H1 (cell line): ENCODE results near the gene CSRP3. TPM values are rescaled to one million over a fixed set of nuclear protein-coding genes. Genes with fewer than 3 reads are reported as not detected.

Experiments used
- CTCF ChIA-PET: fragments of 300-600 bp; sonication (Branson Sonifier 250); formaldehyde crosslinking; loops from one replicate; lab custom pipeline; 2021; ENCODE audit not compliant: partially characterized antibody; lab: Charles Lee
- POLR2A ChIA-PET: fragments of 300-600 bp; sonication (Branson Sonifier 250); formaldehyde crosslinking; loops from one replicate; lab custom pipeline; 2021; ENCODE audit warnings: inconsistent platforms; ENCODE audit not compliant: partially characterized antibody; lab: Charles Lee
- DNase-seq, 2 experiments: peaks; one replicate each; pipeline versions ENCODE4 v3.0.0 to v3.0.0-alpha.2; 2010 to 2022; ENCODE audit warnings: low spot score in 2 of 2, low read depth in 1 of 2, mixed read lengths in 1 of 2
- FAIRE-seq: peaks from 2 replicates; lab custom pipeline; 2011; peaks lifted over from hg19 to GRCh38; lab: Jason Lieb, UNC
- H2AFZ ChIP-seq: 2 replicates; pipeline ENCODE4 v1.8.1; 2012; ENCODE audit warnings: low read length, inconsistent platforms
- H2AK5ac ChIP-seq: 2 replicates; pipeline ENCODE4 v1.6.1; 2013; ENCODE audit warnings: low read depth, low read length
- H2BK120ac ChIP-seq: replicated peaks from 2 replicates; pipeline ENCODE3; 2013; ENCODE audit warnings: low read depth, low read length, inconsistent platforms
- H2BK12ac ChIP-seq: 2 replicates; pipeline ENCODE4 v1.6.1; 2013; ENCODE audit warnings: low read depth, low read length
- H2BK15ac ChIP-seq: 2 replicates; pipeline ENCODE4 v1.6.1; 2013; ENCODE audit warnings: low read length
- H2BK20ac ChIP-seq: 2 replicates; pipeline ENCODE4 v1.6.1; 2013; ENCODE audit warnings: low read length
- H2BK5ac ChIP-seq: 2 replicates; pipeline ENCODE4 v1.6.1; 2013; ENCODE audit warnings: low read depth, low read length
- H3K14ac ChIP-seq: 2 replicates; pipeline ENCODE4 v1.6.1; 2013; ENCODE audit warnings: inconsistent platforms; ENCODE audit not compliant: insufficient read length
- H3K18ac ChIP-seq: 2 replicates; pipeline ENCODE4 v1.6.1; 2013; ENCODE audit warnings: low read length; ENCODE audit errors: extremely low read depth
- H3K23ac ChIP-seq: 2 replicates; pipeline ENCODE4 v1.6.1; 2013; ENCODE audit warnings: inconsistent platforms; ENCODE audit not compliant: insufficient read length
- H3K23me2 ChIP-seq: 2 replicates; pipeline ENCODE4 v1.6.1; 2013; ENCODE audit warnings: low read depth, low read length
- H3K27ac ChIP-seq: 2 replicates; pipeline ENCODE4 v1.6.1; 2011; ENCODE audit warnings: low read depth, low read length, inconsistent platforms
- H3K27me3 ChIP-seq, 4 experiments: replicated peaks in 1 of 4; 1 replicate in 1 of 4; 2 replicates in 3 of 4; pipeline versions ENCODE4 v1.6.1 to v1.8.1; 2011 to 2013; ENCODE audit warnings: low read length in 3 of 4, mild to moderate bottlenecking in 3 of 4, inconsistent platforms in 2 of 4, mixed read lengths in 2 of 4, moderate library complexity in 1 of 4; ENCODE audit not compliant: control insufficient read depth in 3 of 4, insufficient read depth in 3 of 4; ENCODE audit errors: extremely low read depth in 1 of 4
- H3K36me3 ChIP-seq, 4 experiments: 2 replicates each; pipeline versions ENCODE4 v1.6.1 to v1.8.1; 2011 to 2013; ENCODE audit warnings: mild to moderate bottlenecking in 4 of 4, low read length in 3 of 4, moderate library complexity in 2 of 4, control low read depth in 1 of 4, inconsistent platforms in 1 of 4; ENCODE audit not compliant: insufficient read depth in 4 of 4, control insufficient read depth in 2 of 4
- H3K4ac ChIP-seq: replicated peaks from 2 replicates; pipeline ENCODE3; 2013; ENCODE audit warnings: low read length, low read depth, mixed read lengths, inconsistent platforms; ENCODE audit not compliant: insufficient read length
- H3K4me1 ChIP-seq, 4 experiments: replicated peaks in 1 of 4; 1 replicate in 1 of 4; 2 replicates in 3 of 4; pipeline versions ENCODE4 v1.6.1 to v1.8.1; 2011 to 2013; ENCODE audit warnings: low read length in 3 of 4, inconsistent platforms in 2 of 4, mixed read lengths in 1 of 4; ENCODE audit not compliant: insufficient read depth in 4 of 4, control insufficient read depth in 3 of 4
- H3K4me2 ChIP-seq, 2 experiments: 2 replicates each; pipeline versions ENCODE4 v1.6.1 to v1.8.1; 2011 to 2013; ENCODE audit warnings: low read depth in 2 of 2, low read length in 2 of 2, control low read depth in 1 of 2, inconsistent platforms in 1 of 2, mild to moderate bottlenecking in 1 of 2; ENCODE audit not compliant: insufficient read depth in 1 of 2
- H3K4me3 ChIP-seq, 4 experiments: fragments of 200-600, 300-600 bp in 1 of 4; sonication (generic), shearing (Covaris generic), sonication (Bioruptor Twin) in 1 of 4; 2 replicates each; pipeline versions ENCODE4 v1.5.1 to v1.8.1; 2011 to 2016; ENCODE audit warnings: low read length in 4 of 4, low read depth in 3 of 4, control low read depth in 2 of 4, inconsistent platforms in 2 of 4, mild to moderate bottlenecking in 2 of 4, mixed read lengths in 1 of 4, moderate library complexity in 1 of 4; ENCODE audit not compliant: insufficient read depth in 2 of 4; ENCODE audit errors: extremely low read depth in 1 of 4
- H3K56ac ChIP-seq: replicated peaks from 2 replicates; pipeline ENCODE3; 2013; ENCODE audit warnings: low read depth, mild to moderate bottlenecking, mixed read lengths, low read length, inconsistent platforms; ENCODE audit not compliant: insufficient read length
- H3K79me1 ChIP-seq: 2 replicates; pipeline ENCODE4 v1.6.1; 2013; ENCODE audit warnings: low read depth, low read length, control low read depth
- H3K79me2 ChIP-seq, 2 experiments: 2 replicates each; pipeline versions ENCODE4 v1.6.1 to v1.8.1; 2012 to 2013; ENCODE audit warnings: low read length in 2 of 2, mild to moderate bottlenecking in 2 of 2, inconsistent platforms in 1 of 2; ENCODE audit not compliant: insufficient read depth in 2 of 2, control insufficient read depth in 1 of 2
- H3K9ac ChIP-seq, 4 experiments: replicated peaks in 1 of 4; 1 replicate in 1 of 4; 2 replicates in 3 of 4; pipeline versions ENCODE4 v1.6.1 to v1.8.1; 2011 to 2013; ENCODE audit warnings: low read depth in 3 of 4, low read length in 3 of 4, control low read depth in 2 of 4, mild to moderate bottlenecking in 2 of 4, moderate library complexity in 2 of 4, inconsistent platforms in 1 of 4; ENCODE audit errors: extremely low read depth in 1 of 4
- H3K9me3 ChIP-seq, 2 experiments: 2 replicates each; pipeline versions ENCODE4 v1.6.1 to v1.8.1; 2012 to 2013; ENCODE audit warnings: mild to moderate bottlenecking in 2 of 2, moderate library complexity in 2 of 2, control low read depth in 1 of 2, inconsistent platforms in 1 of 2, low read depth in 1 of 2, low read length in 1 of 2, mixed read lengths in 1 of 2; ENCODE audit not compliant: insufficient read depth in 2 of 2
- H4K20me1 ChIP-seq, 2 experiments: replicated peaks in 1 of 2; 2 replicates each; pipeline versions ENCODE3 to v1.8.1; 2011 to 2013; ENCODE audit warnings: inconsistent platforms in 2 of 2, low read length in 2 of 2, mild to moderate bottlenecking in 1 of 2; ENCODE audit not compliant: insufficient read depth in 2 of 2, control insufficient read depth in 1 of 2
- H4K5ac ChIP-seq: 2 replicates; pipeline ENCODE4 v1.6.1; 2013; ENCODE audit warnings: low read length, low read depth, mixed read lengths, inconsistent platforms; ENCODE audit not compliant: insufficient read length
- H4K8ac ChIP-seq: 2 replicates; pipeline ENCODE4 v1.8.0; 2013; ENCODE audit warnings: mild to moderate bottlenecking, moderate library complexity, low read length, inconsistent platforms; ENCODE audit not compliant: insufficient read depth; ENCODE audit errors: extremely low read depth
- H4K91ac ChIP-seq: replicated peaks from 2 replicates; pipeline ENCODE3; 2013; ENCODE audit warnings: low read length, mixed read lengths, inconsistent platforms; ENCODE audit not compliant: insufficient read length
- CEBPB ChIP-seq: IDR thresholded peaks from 2 replicates; pipeline ENCODE4 v1.6.1; 2012; ENCODE audit warnings: low read depth, low read length
- SAP30 ChIP-seq: fragments of 300-600 bp; sonication (generic); IDR thresholded peaks from 2 replicates; pipeline ENCODE4 v1.7.1; 2012; ENCODE audit warnings: low read length, moderate library complexity, mild to moderate bottlenecking, inconsistent platforms; ENCODE audit not compliant: insufficient read depth, insufficient replicate concordance
- WGBS, 2 experiments: shearing (Covaris generic) in 1 of 2; methylation state at CpG; one replicate each; pipeline versions ENCODE4 v1.1.6 to v1.1.7; 2013 to 2015; ENCODE audit warnings: low lambda C conversion rate in 2 of 2, mixed read lengths in 2 of 2, inconsistent platforms in 1 of 2, low coverage in 1 of 2, missing lambda C conversion rate in 1 of 2; ENCODE audit not compliant: insufficient replicate concordance in 2 of 2, insufficient coverage in 1 of 2, insufficient read length in 1 of 2; ENCODE audit errors: extremely low coverage in 1 of 2, missing lambda C conversion rate in 1 of 2; 5-methylcytosine and 5-hydroxymethylcytosine counted together
- polyA plus RNA-seq, 7 experiments: library from polyadenylated mRNA; depleted of rRNA in 3 of 7; stranded (reverse) in 5 of 7; unstranded in 2 of 7; fragments of >200 nt in 5 of 7; fragments of 200-250 nt in 2 of 7; gene quantifications; 1 replicate in 5 of 7; 2 replicates in 1 of 7; 4 replicates in 1 of 7; pipeline versions ENCODE4 v1.2.1 to v1.2.3, GENCODE V29; 2011 to 2013; ENCODE audit warnings: missing spikeins in 2 of 7, mixed read lengths in 2 of 7
- total RNA-seq: library from RNA; stranded (reverse); fragmentation: NEBNext Ultra II Directional; extraction: Animal tissue kit (Norgen Biotek cat#: 25700); gene quantifications from 2 replicates; pipeline ENCODE4 v1.2.1, GENCODE V29; 2021

The CSRP3 gene
- total and polyA plus RNA-seq, 2 of the 8 experiments (the other 6 are each of a cell fraction or from before 2014, with no cell fraction given), result not detected

- H3K27ac ChIP-seq, result no peak overlapping the region
- H4K91ac ChIP-seq, result no peak overlapping the region
- no peak overlapping the region for H2BK120ac ChIP-seq
- H4K20me1 ChIP-seq, result no peaks in the 10 kb centered on the region
- FAIRE-seq (no peak), DNase-seq (no peak)
- no peak overlapping the region for H3K18ac ChIP-seq
- H3K9me3 ChIP-seq, result 0 out of 4 replicates have a peak, but pooled peaks cover 0 to 3% of the 10 kb centered on the region in 2 experiments
- H2BK12ac ChIP-seq, result no peak overlapping the region
- WGBS, 2 experiments, result 93% methylated on average over 6 of the region's 6 CpGs; no CpG with 5 or more reads in 1 of the 2 experiments
- H3K4me3 ChIP-seq, result no peak overlapping the region
- no peak overlapping the region for H3K23ac ChIP-seq
- H3K27me3 ChIP-seq, result no peaks in the 10 kb centered on the region
- no peak overlapping the region for H3K4me2 ChIP-seq
- ChIA-PET CTCF (no interaction called here), POLR2A (interaction anchor here (0.6 to 0.8 kb wide), 2 partner anchors 44 to 54 kb away, joined by 3 read pairs; no protein-coding TSS in a partner anchor)
- no peaks in the 10 kb centered on the region for H3K79me2 ChIP-seq
- no peak overlapping the region for H3K14ac ChIP-seq
- H2AFZ ChIP-seq, result no peak overlapping the region
- H2AK5ac ChIP-seq, result no peak overlapping the region
- H2BK5ac ChIP-seq, result no peak overlapping the region
- H3K79me1 ChIP-seq, result no peaks in the 10 kb centered on the region
- TF ChIP-seq SAP30 (no peak), CEBPB (no peak)
- H2BK15ac ChIP-seq, result no peak overlapping the region
- no peak overlapping the region for H2BK20ac ChIP-seq
- no peaks in the 10 kb centered on the region for H3K36me3 ChIP-seq
- H3K4me1 ChIP-seq, result no peaks in the 10 kb centered on the region
- no peak overlapping the region for H4K5ac ChIP-seq
- no peak overlapping the region for H3K4ac ChIP-seq
- no peak overlapping the region for H3K56ac ChIP-seq
- no peak overlapping the region for H3K9ac ChIP-seq
- no peaks in the 10 kb centered on the region for H3K23me2 ChIP-seq
- H4K8ac ChIP-seq, result no peak overlapping the region
These were observed 5.4 kb downstream of the CSRP3 start for GRCh38 chr11:19196432-19196831.
